TTC549 (cell line): ENCODE measurements around the gene G6PC2.
"Not testable (repeated sequence)": the region's sequence is repeated elsewhere in the genome, so short reads cannot be mapped to it uniquely, and the experiment has no call there.

Experiments used
- FAIRE-seq: peaks from 2 replicates; lab custom pipeline; 2012; peaks lifted over from hg19 to GRCh38; lab: Jason Lieb, UNC

Gene G6PC2, protein sequence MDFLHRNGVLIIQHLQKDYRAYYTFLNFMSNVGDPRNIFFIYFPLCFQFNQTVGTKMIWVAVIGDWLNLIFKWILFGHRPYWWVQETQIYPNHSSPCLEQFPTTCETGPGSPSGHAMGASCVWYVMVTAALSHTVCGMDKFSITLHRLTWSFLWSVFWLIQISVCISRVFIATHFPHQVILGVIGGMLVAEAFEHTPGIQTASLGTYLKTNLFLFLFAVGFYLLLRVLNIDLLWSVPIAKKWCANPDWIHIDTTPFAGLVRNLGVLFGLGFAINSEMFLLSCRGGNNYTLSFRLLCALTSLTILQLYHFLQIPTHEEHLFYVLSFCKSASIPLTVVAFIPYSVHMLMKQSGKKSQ

GRCh38 chr2:168901003-168901402 is at the start of gene G6PC2:
Gene G6PC2 (plus strand): TSS chr2:168901291. CDS start chr2:168901332, 41 bp downstream.
- no peak for FAIRE-seq

DNA sequence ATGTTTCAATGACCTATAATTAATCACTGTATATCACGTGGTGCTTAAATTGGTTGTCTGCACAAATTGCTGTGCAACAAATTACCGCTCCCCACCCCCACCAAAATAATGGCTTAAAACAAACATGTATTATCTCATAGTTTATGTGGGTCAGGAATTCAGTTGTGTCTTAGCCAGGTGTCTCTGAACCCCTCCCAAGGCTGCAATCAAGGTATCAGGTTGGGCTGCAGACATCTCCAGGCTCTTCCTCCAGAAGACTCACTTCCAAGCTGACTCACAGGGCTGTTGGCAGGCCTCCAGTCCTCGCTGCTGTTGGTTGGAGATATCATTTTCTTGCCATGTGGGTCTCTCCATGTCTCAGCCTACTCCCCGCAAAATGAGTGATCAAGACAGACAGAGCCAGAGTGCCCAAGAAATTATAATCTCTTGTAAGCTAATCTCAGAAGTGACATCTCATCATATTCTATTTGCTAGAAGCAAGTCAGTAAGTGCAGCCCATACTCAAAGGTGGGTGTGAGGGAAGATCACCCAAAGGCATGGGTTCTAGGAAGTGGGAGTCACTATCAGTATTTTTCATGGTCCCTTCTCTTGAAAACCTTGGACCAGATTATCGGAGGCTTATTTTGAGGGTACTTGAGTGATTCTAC is 49.3 kb upstream of the G6PC2 start:
- FAIRE-seq = no peak

DNA sequence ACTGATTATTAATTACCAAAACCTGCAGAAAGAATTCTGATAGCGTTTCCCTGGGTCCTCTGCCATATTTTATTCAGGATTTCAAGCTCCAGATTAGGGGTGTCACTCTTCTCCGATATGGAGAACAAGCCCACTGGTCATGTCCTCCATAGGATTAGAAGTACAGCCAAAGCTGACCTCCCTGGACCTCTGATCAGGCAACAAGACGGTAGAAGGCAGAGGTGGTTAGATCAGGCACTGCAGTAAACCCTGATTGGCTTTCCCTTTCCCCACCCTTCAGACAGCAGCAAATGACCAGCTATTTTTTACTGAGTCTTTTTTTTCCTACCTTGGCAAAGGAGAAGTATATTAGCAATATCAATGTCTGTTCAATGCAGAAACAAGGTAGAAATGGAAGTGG is 48.6 kb upstream of the G6PC2 start:
- FAIRE-seq = no peak

GRCh38 chr2:168853471-168853870 is 47.6 kb upstream of the G6PC2 start:
- no peak for FAIRE-seq

GRCh38 chr2:168854651-168855050 is 46.4 kb upstream of the G6PC2 start:
- no peak for FAIRE-seq

DNA sequence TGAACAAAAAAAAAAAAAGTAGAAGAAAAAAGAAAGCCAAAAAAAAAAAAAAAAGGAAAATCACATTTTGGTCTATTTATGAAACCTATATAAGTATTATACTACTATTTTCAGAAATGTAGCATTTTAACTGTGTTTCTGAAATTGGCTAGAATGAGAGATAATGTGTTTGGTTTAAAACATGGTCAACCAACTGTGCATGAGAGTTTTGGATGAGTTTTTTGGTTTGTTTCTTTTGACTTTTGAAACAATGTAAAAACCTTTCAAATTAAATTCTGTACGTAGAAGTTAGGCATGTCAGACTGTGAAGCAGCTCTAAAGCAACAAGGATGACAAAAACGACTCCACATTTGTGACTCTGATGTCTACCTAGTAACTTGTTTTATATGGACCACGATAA is 45.5 kb upstream of the G6PC2 start:
- no peak for FAIRE-seq

GRCh38 chr2:168858146-168858545 is 42.9 kb upstream of the G6PC2 start:
- FAIRE-seq = no peak

GRCh38 chr2:168867164-168867563 is 33.9 kb upstream of the G6PC2 start:
- FAIRE-seq = not testable (repeated sequence)

- FAIRE-seq = not testable (repeated sequence)
These were observed 30.7 kb upstream of the G6PC2 start for GRCh38 chr2:168870369-168870768.

GRCh38 chr2:168870824-168871223 is 30.3 kb upstream of the G6PC2 start:
- FAIRE-seq = not testable (repeated sequence)

GRCh38 chr2:168874368-168875054 is 26.6 kb upstream of the G6PC2 start:
- no peak for FAIRE-seq

GRCh38 chr2:168882163-168882562 is 18.9 kb upstream of the G6PC2 start:
- FAIRE-seq = not testable (repeated sequence)

GRCh38 chr2:168884975-168885374 is 16.1 kb upstream of the G6PC2 start:
- FAIRE-seq = no peak

DNA sequence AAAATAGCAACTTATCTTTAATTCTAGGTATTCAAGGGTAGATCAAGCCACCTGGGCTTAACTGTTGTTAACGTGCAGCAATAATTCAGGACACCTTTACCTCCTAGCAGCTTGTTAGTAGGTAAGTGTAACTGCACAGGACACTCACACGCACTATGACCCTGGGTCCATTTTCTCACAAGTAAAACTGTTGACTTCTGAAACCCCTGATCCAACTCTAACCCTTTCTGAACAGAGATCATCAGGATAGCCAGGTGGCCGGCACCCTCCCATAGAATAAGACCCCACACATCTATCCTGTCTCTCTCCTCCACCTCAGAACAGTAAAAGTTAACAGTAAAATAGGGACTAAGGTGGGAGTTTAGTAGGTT is 11.5 kb upstream of the G6PC2 start:
- no peak for FAIRE-seq

- FAIRE-seq = peak; percentile 93
These were observed 10.9 kb upstream of the G6PC2 start, which contains the start of gene SPC25 for GRCh38 chr2:168890006-168890782. Gene SPC25 (minus strand): TSS chr2:168890430. CDS start chr2:168889519, 911 bp downstream.

DNA sequence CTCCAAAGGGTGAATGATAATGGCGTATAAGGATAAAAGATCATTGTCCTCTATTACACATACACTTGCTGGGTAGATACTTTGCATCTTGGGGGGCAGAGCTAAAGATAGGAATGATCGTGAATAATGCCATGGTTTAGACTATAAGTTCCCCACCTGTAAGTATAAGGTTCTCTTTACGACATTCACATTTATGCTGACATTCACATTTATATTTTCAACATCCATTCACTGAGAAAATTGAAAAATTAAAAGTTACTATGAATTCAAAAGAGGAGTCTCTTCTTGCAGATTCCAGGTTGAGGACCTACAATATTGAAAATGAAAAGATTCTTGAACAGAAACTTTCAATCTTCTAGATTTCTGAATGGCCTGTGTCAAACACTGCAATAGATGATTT is 8.8 kb upstream of the G6PC2 start:
- no peak for FAIRE-seq

GRCh38 chr2:168894101-168894500 is 7.0 kb upstream of the G6PC2 start:
- no peak for FAIRE-seq

DNA sequence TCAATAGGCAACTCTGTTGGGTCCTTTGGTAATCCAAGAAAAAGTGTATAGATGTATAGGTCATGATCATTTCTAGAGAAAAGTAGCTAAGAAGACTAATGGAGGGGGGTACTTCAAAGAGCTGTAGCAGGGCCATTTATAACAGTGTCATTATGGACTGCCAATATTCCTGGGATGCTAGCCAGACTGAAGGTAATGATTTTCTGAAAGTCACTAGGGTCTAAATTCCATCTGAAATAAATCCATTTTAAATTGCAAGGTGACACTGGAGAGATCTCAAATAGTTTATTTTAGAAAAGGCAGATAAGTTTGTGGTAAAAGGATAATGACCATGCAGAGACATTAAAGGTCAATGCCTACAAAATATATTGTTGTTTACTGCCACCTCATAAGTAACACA is 6.4 kb upstream of the G6PC2 start:
- FAIRE-seq = no peak

DNA sequence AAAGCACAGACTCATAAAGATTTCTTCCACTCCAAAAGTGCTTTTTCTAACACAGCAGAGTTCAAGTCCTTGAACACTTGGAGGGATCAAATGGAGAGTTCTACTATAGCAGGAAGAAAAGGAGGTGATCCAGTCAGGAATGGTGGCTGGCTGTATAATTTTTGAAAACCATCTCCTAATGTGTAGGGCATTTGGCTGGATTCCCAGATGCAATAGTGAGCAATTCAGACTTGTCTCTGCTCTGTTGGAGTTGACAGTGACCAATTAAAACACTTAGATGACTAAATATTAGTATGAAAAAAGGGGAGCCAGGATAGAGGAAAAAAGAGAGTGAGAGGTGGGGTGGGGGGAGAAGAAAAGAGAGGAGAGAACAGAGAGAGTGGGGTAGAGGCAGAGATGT is 5.3 kb upstream of the G6PC2 start:
- no peak for FAIRE-seq

- no peak for FAIRE-seq
These were observed 4.3 kb upstream of the G6PC2 start for GRCh38 chr2:168896783-168897182.

- FAIRE-seq = peak; percentile 100
These were observed 3.6 kb upstream of the G6PC2 start for GRCh38 chr2:168897449-168897848.

GRCh38 chr2:168903888-168904287 is 2.8 kb downstream of the G6PC2 start:
- no peak for FAIRE-seq
